ENCODE results near the gene SNAPC2. TPM values are rescaled to one million over a fixed set of nuclear protein-coding genes. Genes with fewer than 3 reads are reported as not detected.
A peak's percentile ranks its signal among the peaks of the same experiment; 100 is the strongest.

Gene SNAPC2
- total and polyA plus RNA-seq, 2 of the 13 experiments (the other 11 are each of a cell fraction or from before 2014, with no cell fraction given): 10.2 to 12.7 TPM

- no peak for FAIRE-seq
- WGBS (ENCODE audit: low lambda C conversion rate): 96% methylated on average over 11 of the region's 11 CpGs
- Histone ChIP-seq H3K79me2 (ENCODE audit: insufficient read depth, low read length) (no peaks in the 10 kb centered on the region), H3K4me2 (ENCODE audit: low read depth, low read length) (no peak overlapping the region), H3K9me3 (ENCODE audit: low read length) (no peaks in the 10 kb centered on the region), H3K27me3 (ENCODE audit: control insufficient read depth in 1 of 2, insufficient read depth in 2 of 2, low read length in 2 of 2) (no peaks in the 10 kb centered on the region), H4K20me1 (ENCODE audit: insufficient read depth, low read length) (peaks cover 3% of the 10 kb centered on the region; the same call in 1 of the 2 replicates), H3K9ac (ENCODE audit: insufficient read depth, low read depth, low read length) (no peak overlapping the region), H2AFZ (ENCODE audit: low read length) (no peak overlapping the region), H3K27ac (ENCODE audit: extremely low read length, insufficient read depth, low read length) (no peak overlapping the region), H3K4me3 (replicated peaks in 1 of 3; ENCODE audit: insufficient read depth in 1 of 3, low read depth in 2 of 3, low read length in 3 of 3) (no peak overlapping the region), H3K4me1 (ENCODE audit: insufficient read depth, low read length) (no peaks in the 10 kb centered on the region), H3K36me3 (replicated peaks in 1 of 2; ENCODE audit: control insufficient read depth in 1 of 2, insufficient read depth in 2 of 2, low read length in 2 of 2) (peaks cover 29 to 75% of the 10 kb centered on the region in 2 experiments; a peak in 4 of 5 replicates)
- ATAC-seq: no peak
- in situ Hi-C loops (cut with HindIII; ENCODE audit: extremely low pct_ligation_motif_present, low pct_unique_long_range_greater_than_20kb): no loop called here
- BruUV-seq (replicated peaks): no TSS peak
- intact Hi-C loops (cut with micrococcal nuclease; ENCODE audit: unreplicated experiment): no loop called here
- POLR2A ChIA-PET: no interaction called here
- TF ChIP-seq MXI1 (IDR thresholded peaks at IDR 0.05; ENCODE audit: borderline replicate concordance, low read depth, low read length): no peak
- no peak for TF ChIP-seq ATF7-NPFF (CRISPR knock-in tag; IDR thresholded peaks at IDR 0.05; ENCODE audit: low read depth)
- TF ChIP-seq RBM22 (optimal IDR thresholded peaks at IDR 0.05; ENCODE audit: low read length): peak; percentile 49
- CTCF ChIA-PET (ENCODE audit: low intra/inter-chr PET ratio, low total read pairs): no interaction called here
- no peak for DNase-seq (ENCODE audit: low spot score)
Measured at GRCh38 chr19:7969555-7969939, 49.4 kb downstream of the SNAPC2 start.

- peak; percentile 47 for DNase-seq (ENCODE audit: low spot score)
- peaks cover 2% of the 10 kb centered on the region for H3K79me2 ChIP-seq (ENCODE audit: insufficient read depth, low read length)
- H4K20me1 ChIP-seq (ENCODE audit: insufficient read depth, low read length): peaks cover 3% of the 10 kb centered on the region; the same call in 1 of the 2 replicates
- 88% methylated on average over 9 of the region's 12 CpGs for WGBS (ENCODE audit: low lambda C conversion rate)
- H3K27ac ChIP-seq (ENCODE audit: extremely low read length, insufficient read depth, low read length): no peak overlapping the region
- no TSS peak for BruUV-seq (replicated peaks)
- no peak overlapping the region for H3K4me3 ChIP-seq (replicated peaks in 1 of 3; ENCODE audit: insufficient read depth in 1 of 3, low read depth in 2 of 3, low read length in 3 of 3)
- H2AFZ ChIP-seq (ENCODE audit: low read length): no peak overlapping the region
- in situ Hi-C loops (cut with HindIII; ENCODE audit: extremely low pct_ligation_motif_present, low pct_unique_long_range_greater_than_20kb): no loop called here
- CTCF ChIA-PET (ENCODE audit: low intra/inter-chr PET ratio, low total read pairs): interaction anchor here (1.4 to 1.8 kb wide), 2 partner anchors 31 to 282 kb away, joined by 5 to 8 read pairs; no protein-coding TSS in a partner anchor
- intact Hi-C loops (cut with micrococcal nuclease; ENCODE audit: unreplicated experiment): no loop called here
- POLR2A ChIA-PET: interaction anchor here (0.6 to 1.2 kb wide), 4 partner anchors 27 to 115 kb away, joined by 3 to 4 read pairs (median 4); partner anchors contain the start of genes ELAVL1, SNAPC2 and TIMM44
- no peaks in the 10 kb centered on the region for H3K9me3 ChIP-seq (ENCODE audit: low read length)
- no peak overlapping the region for H3K9ac ChIP-seq (ENCODE audit: insufficient read depth, low read depth, low read length)
- peak; percentile 74 for FAIRE-seq
- H3K4me1 ChIP-seq (ENCODE audit: insufficient read depth, low read length): no peaks in the 10 kb centered on the region
- ATAC-seq: peak; percentile 75
- no peak overlapping the region for H3K4me2 ChIP-seq (ENCODE audit: low read depth, low read length)
- no peaks in the 10 kb centered on the region for H3K27me3 ChIP-seq (ENCODE audit: control insufficient read depth in 1 of 2, insufficient read depth in 2 of 2, low read length in 2 of 2)
- peaks cover 36 to 75% of the 10 kb centered on the region in 2 experiments; a peak in 4 of 5 replicates for H3K36me3 ChIP-seq (replicated peaks in 1 of 2; ENCODE audit: control insufficient read depth in 1 of 2, insufficient read depth in 2 of 2, low read length in 2 of 2)
- TF ChIP-seq CERS6 (CRISPR knock-in tag; IDR thresholded peaks at IDR 0.05) (no peak), ETV6 (CRISPR knock-in tag; conservative IDR thresholded peaks at IDR 0.05) (no peak), KLF13 (CRISPR knock-in tag; IDR thresholded peaks at IDR 0.05) (no peak), GATAD2A (CRISPR knock-in tag; IDR thresholded peaks at IDR 0.05) (no peak), SMC3 (IDR thresholded peaks at IDR 0.05; ENCODE audit: low read length) (peak; percentile 46), ZBTB46 (CRISPR knock-in tag; IDR thresholded peaks at IDR 0.05; ENCODE audit: borderline replicate concordance) (no peak), ZBTB33 (CRISPR knock-in tag; IDR thresholded peaks at IDR 0.05) (peak; percentile 58; the same call in 1 of the 2 replicates), CREB1 (IDR thresholded peaks at IDR 0.05) (no peak), CREB1 (CRISPR knock-in tag; IDR thresholded peaks at IDR 0.05) (no peak)
Measured at GRCh38 chr19:7970716-7971448, 50.7 kb downstream of the SNAPC2 start.
